22Rv1 (cell line): ENCODE data around the gene PPP3CA.

Source experiments
- H3K27ac ChIP-seq: fragments of 450-650 bp; 2 replicates; pipeline ENCODE4 v1.5.1; 2017
- ZFX ChIP-seq: fragments of 450-650 bp; IDR thresholded peaks from 2 replicates; pipeline ENCODE4 v1.6.1; 2017; ENCODE audit warnings: antibody characterized with exemption, borderline replicate concordance
- TF ChIP-seq, protein P1 (sequence below): fragments of 450-650 bp; IDR thresholded peaks from 2 replicates; pipeline ENCODE4 v1.5.1; 2017; ENCODE audit warnings: mild to moderate bottlenecking

Gene PPP3CA

DNA sequence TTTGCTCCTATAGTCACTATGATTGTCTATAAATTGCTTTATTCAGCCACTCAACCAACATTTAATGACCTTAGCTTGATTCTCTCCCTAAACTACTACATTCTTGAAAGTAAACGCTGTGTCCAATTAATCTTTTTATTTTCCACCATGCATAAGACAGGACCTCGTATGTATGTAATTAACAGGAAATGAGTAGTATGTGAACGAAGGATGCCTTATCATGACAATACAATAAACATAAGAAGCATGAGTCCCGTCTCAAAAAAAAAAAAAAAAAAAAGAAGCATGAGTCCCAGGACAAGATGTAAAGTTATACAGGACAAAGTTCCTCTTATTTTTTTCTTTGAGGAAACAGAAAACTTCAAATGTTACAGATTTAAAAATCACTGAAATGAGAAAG lies 92.5 kb downstream of the PPP3CA start:
- TF ChIP-seq, protein P1, sequence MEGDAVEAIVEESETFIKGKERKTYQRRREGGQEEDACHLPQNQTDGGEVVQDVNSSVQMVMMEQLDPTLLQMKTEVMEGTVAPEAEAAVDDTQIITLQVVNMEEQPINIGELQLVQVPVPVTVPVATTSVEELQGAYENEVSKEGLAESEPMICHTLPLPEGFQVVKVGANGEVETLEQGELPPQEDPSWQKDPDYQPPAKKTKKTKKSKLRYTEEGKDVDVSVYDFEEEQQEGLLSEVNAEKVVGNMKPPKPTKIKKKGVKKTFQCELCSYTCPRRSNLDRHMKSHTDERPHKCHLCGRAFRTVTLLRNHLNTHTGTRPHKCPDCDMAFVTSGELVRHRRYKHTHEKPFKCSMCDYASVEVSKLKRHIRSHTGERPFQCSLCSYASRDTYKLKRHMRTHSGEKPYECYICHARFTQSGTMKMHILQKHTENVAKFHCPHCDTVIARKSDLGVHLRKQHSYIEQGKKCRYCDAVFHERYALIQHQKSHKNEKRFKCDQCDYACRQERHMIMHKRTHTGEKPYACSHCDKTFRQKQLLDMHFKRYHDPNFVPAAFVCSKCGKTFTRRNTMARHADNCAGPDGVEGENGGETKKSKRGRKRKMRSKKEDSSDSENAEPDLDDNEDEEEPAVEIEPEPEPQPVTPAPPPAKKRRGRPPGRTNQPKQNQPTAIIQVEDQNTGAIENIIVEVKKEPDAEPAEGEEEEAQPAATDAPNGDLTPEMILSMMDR = no peak
- TF ChIP-seq ZFX = no peak

DNA sequence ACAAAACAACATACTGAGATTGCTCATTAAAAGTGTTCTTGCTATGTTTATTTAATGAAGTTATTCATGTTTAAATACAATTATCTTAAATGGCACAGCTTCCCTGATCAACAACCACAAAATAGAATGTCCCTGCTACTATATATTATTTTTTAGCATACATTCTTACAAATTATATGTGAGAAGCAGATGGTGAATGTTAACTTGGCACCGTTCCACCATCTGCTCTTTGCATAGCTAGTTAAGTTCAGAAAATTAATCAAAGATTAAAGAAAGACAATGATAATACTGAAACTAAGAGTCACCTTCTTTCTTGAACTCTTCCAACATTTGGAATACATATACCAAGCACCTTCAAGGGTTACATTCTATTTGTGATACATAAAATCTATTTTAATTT lies 94.2 kb downstream of the PPP3CA start:
- TF ChIP-seq ZFX = no peak
- TF ChIP-seq, protein P1 = no peak
- H3K27ac ChIP-seq = peak overlapping the region; percentile 97

More for the DNA sequence above, 92.5 kb downstream of the PPP3CA start:
- H3K27ac ChIP-seq = peak overlapping the region; percentile 97

GRCh38 chr4:101252721-101253120 lies 94.6 kb downstream of the PPP3CA start:
- TF ChIP-seq, protein P1 = no peak
- TF ChIP-seq ZFX = no peak
- H3K27ac ChIP-seq = peak overlapping the region; percentile 97

DNA sequence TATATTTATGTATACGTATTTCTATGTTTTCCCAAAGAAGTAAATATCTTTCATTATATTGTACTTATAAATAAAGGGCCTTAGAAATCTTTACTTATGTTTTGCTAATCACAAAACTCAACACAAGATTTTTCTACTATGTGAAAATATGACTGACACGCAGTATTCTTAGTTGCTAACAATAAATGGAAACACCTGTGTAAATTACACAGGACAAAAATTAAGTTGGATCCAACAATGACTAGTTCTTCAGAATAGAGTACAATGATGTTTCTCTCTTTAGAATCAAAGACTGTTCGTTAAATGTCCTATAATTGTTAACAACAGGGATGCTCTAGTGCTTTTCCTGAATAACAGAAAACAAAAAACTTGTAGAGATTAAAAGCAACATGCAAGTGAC lies 96.1 kb downstream of the PPP3CA start:
- TF ChIP-seq, protein P1 = no peak
- TF ChIP-seq ZFX = no peak

DNA sequence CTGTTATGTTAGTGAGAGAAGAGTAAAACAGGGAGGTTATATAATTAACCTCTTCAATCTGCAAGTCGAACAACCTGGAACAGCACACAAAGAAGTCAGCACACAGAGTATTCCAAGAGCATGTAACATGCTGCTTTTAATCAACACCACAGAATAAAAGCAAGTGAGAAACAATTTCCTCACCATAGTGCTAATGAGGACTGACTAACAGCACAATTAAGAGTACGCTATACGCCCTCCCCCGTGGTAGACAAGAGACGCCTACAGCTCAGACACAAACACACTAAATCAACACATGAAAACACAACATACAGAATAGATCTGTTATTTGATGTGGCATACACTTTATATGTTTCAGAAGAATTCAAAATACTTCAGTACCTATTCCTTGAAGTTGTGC lies 103.0 kb downstream of the PPP3CA start:
- TF ChIP-seq, protein P1 = no peak
- TF ChIP-seq ZFX = no peak
- H3K27ac ChIP-seq = peak overlapping the region; percentile 97

More for the DNA sequence above, 96.1 kb downstream of the PPP3CA start:
- H3K27ac ChIP-seq = peak overlapping the region; percentile 97

- no peak for TF ChIP-seq ZFX
- TF ChIP-seq, protein P1 = no peak
- peak overlapping the region; percentile 97 for H3K27ac ChIP-seq
Measured at GRCh38 chr4:101242441-101242840, 104.9 kb downstream of the PPP3CA start.

DNA sequence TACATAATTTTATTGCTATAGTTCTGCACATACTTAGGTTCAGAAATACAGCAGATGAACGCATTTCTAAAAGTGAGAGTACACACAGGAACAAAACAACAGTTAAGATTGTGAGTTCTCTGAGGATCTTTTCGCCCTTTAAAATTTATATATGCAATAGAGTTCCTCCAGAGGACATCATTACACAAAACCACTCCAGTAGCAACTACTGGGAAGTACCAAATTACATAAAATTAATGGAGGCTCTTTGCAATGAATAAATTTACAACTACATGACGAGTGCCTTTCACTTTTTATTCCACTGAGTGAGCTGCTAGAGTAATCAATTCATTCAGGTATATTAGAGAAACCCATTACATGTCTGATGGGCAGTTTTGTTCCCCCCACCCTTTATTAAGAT lies 107.2 kb downstream of the PPP3CA start:
- peak overlapping the region; percentile 97 for H3K27ac ChIP-seq
- TF ChIP-seq, protein P1 = no peak
- no peak for TF ChIP-seq ZFX
